Body of pancreas (tissue), 4 donors: Measurements from ENCODE around the gene HACL1. TPM values are rescaled to one million over a fixed set of nuclear protein-coding genes. Genes with fewer than 3 reads are reported as not detected.
A peak's percentile ranks its signal among the peaks of the same experiment; 100 is the strongest.
"Not testable (repeated sequence)": the region's sequence is repeated elsewhere in the genome, so short reads cannot be mapped to it uniquely, and the experiment has no call there.

Experiments used
- ATAC-seq: fragments of 150-250 bp; one replicate; pipeline ENCODE4 v1.9.1; 2016
- DNase-seq, 4 donors: peaks; one replicate each; pipeline ENCODE4 v3.0.0-alpha.2; 2019
- H3K27ac ChIP-seq, 4 donors: fragments of 200-600 bp; sonication (generic); 1 replicate in 3 of 4; 2 replicates in 1 of 4; pipeline versions ENCODE4 v1.5.1 to v1.6.1; 2016 to 2019; ENCODE audit warnings: mild to moderate bottlenecking in 1 of 4, mixed read lengths in 1 of 4, moderate library complexity in 1 of 4
- H3K27me3 ChIP-seq, 2 donors: fragments of 200-600 bp; sonication (generic); one replicate each; pipeline ENCODE4 v1.6.0; 2016; ENCODE audit warnings: mild to moderate bottlenecking in 1 of 2
- H3K36me3 ChIP-seq, 2 donors: fragments of 200-600 bp; sonication (generic); replicated peaks in 1 of 2; 2 replicates each; pipeline ENCODE4 v1.5.1; 2016; ENCODE audit warnings: low read depth in 2 of 2; ENCODE audit not compliant: insufficient read depth in 1 of 2
- H3K4me1 ChIP-seq: fragments of 200-600 bp; sonication (generic); one replicate; pipeline ENCODE4 v1.6.0; 2016
- H3K4me3 ChIP-seq, 2 donors: fragments of 200-600 bp; sonication (generic); 1 replicate in 1 of 2; 2 replicates in 1 of 2; pipeline ENCODE4 v1.5.1; 2016 to 2019
- H3K9me3 ChIP-seq, 3 donors: fragments of 200-600 bp; sonication (generic); 1 replicate in 2 of 3; 2 replicates in 1 of 3; pipeline ENCODE4 v1.5.1; 2016
- POLR2A ChIP-seq, 3 donors: fragments of 450-650 bp; IDR thresholded peaks; one replicate each; pipeline ENCODE4 v1.6.1; 2016; ENCODE audit warnings: antibody characterized with exemption in 3 of 3, mild to moderate bottlenecking in 2 of 3
- WGBS, 2 donors: methylation state at CpG; one replicate each; pipeline ENCODE4 v1.1.5; 2017; 5-methylcytosine and 5-hydroxymethylcytosine counted together
- intact Hi-C: fragments of 100-400 bp; cut with DNase I; formaldehyde crosslinking; loops from one replicate; pipeline ENCODE4 v1.15.1; 2023
- total RNA-seq, 2 donors: library from RNA; depleted of rRNA; stranded (reverse); fragments of >200 nt; gene quantifications; one replicate each; pipeline ENCODE4 v1.1.0, GENCODE V29; 2016
- TF ChIP-seq, protein P1 (sequence below), 7 experiments: fragments of 450-650 bp in 4 of 7; fragments of 200-600 bp in 3 of 7; sonication (generic) in 3 of 7; IDR thresholded peaks; one replicate each; pipeline ENCODE4 v1.5.1; 2016 to 2019; ENCODE audit warnings: antibody characterized with exemption in 7 of 7

The HACL1 gene
- total RNA-seq, 2 donors from 2014 or later: 12.5 to 19.5 TPM

DNA sequence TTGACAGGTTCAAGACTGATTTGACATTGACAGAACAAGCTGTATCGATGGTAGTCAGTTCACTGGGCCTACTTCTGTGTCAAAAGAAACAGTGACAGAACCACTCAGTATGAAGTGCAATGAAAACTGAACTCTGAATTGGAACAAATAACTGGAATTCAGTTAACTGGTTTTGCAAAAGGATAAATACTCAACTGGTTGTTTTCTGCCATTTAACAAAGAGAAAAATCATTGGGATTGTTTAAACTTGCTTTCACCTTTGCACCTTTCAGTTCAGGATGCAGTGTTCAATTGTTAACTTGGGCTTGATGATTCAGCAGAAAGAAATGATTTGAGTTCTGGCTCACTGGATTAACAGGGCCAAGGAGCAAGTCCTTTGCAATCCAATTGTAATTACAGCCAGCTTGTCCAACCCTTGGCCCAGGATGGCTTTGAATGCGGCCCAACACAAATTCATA lies 5.1 kb upstream of the HACL1 start:
- Histone ChIP-seq H3K27ac (peak overlapping the region; percentile 57 to 82 (median 70)), H3K4me3 (no peak overlapping the region), H3K9me3 (no peaks in the 10 kb centered on the region), H3K36me3 (no peaks in the 10 kb centered on the region), H3K4me1 (peaks cover 78% of the 10 kb centered on the region), H3K27me3 (no peaks in the 10 kb centered on the region)
- peak; percentile 31 to 49 (median 34) for DNase-seq
- TF ChIP-seq, protein P1, sequence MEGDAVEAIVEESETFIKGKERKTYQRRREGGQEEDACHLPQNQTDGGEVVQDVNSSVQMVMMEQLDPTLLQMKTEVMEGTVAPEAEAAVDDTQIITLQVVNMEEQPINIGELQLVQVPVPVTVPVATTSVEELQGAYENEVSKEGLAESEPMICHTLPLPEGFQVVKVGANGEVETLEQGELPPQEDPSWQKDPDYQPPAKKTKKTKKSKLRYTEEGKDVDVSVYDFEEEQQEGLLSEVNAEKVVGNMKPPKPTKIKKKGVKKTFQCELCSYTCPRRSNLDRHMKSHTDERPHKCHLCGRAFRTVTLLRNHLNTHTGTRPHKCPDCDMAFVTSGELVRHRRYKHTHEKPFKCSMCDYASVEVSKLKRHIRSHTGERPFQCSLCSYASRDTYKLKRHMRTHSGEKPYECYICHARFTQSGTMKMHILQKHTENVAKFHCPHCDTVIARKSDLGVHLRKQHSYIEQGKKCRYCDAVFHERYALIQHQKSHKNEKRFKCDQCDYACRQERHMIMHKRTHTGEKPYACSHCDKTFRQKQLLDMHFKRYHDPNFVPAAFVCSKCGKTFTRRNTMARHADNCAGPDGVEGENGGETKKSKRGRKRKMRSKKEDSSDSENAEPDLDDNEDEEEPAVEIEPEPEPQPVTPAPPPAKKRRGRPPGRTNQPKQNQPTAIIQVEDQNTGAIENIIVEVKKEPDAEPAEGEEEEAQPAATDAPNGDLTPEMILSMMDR (IDR thresholded peaks at IDR 0.05): no peak
- no peak for TF ChIP-seq POLR2A (IDR thresholded peaks at IDR 0.05)
- intact Hi-C loops: no loop called here
- 12 to 39% methylated on average over 2 of the region's 2 CpGs for WGBS, 2 donors
- ATAC-seq: peak; percentile 35

- DNase-seq, H3K4me3 ChIP-seq, H3K9me3 ChIP-seq, intact Hi-C loops, H3K27me3 ChIP-seq, H3K36me3 ChIP-seq, ATAC-seq: not testable (repeated sequence)
- WGBS, 2 donors: 88 to 94% methylated on average over 1 of the region's 1 CpG
- peak overlapping the region in 2 of 4 donors; percentile 41 to 82 for H3K27ac ChIP-seq
- peaks cover 73% of the 10 kb centered on the region for H3K4me1 ChIP-seq
Measured at GRCh38 chr3:15604584-15604983, 3.2 kb upstream of the HACL1 start.

- H3K4me1 ChIP-seq: peaks cover 63% of the 10 kb centered on the region
- H3K27ac ChIP-seq: peak overlapping the region in 3 of 4 donors; percentile 69 to 93 (median 84)
- H3K27me3 ChIP-seq, intact Hi-C loops, H3K4me3 ChIP-seq, H3K36me3 ChIP-seq, ATAC-seq, H3K9me3 ChIP-seq, DNase-seq: not testable (repeated sequence)
- WGBS, 2 donors: 100% methylated on average over 3 of the region's 3 CpGs
Measured at GRCh38 chr3:15602816-15603215, 1.4 kb upstream of the HACL1 start.

GRCh38 chr3:15602146-15602536 lies 772 bp upstream of the HACL1 start:
- peaks cover 58% of the 10 kb centered on the region for H3K4me1 ChIP-seq
- ATAC-seq (peak; percentile 4), DNase-seq (no peak)
- H3K27me3 ChIP-seq: no peaks in the 10 kb centered on the region
- H3K9me3 ChIP-seq: no peaks in the 10 kb centered on the region
- H3K4me3 ChIP-seq: peak overlapping the region in 1 of 2 donors; percentile 91
- WGBS, 2 donors: 1% methylated on average over 9 of the region's 9 CpGs
- TF ChIP-seq POLR2A (IDR thresholded peaks at IDR 0.05): no peak
- TF ChIP-seq, protein P1 (IDR thresholded peaks at IDR 0.05): no peak
- no peaks in the 10 kb centered on the region for H3K36me3 ChIP-seq
- intact Hi-C loops: no loop called here
- peak overlapping the region; percentile 69 to 93 (median 81) for H3K27ac ChIP-seq

DNA sequence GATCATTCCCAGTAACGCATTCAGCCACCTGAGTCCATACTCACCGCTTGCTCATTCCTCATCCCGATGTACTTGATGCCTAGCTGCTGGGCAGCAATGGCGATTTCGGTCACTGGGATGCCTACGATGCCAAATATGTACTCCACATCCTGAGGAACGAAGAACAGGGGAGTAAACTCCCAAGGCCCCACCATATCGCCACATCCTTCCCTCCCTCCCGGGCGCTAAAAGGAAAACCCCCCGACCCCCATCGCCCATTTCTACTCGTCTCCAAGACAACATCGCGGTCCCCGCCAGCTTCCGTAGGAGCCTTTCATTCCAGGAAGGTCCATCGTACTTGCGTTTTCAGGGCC lies 347 bp downstream of the HACL1 start:
- H3K4me1 ChIP-seq: peaks cover 47% of the 10 kb centered on the region
- peak overlapping the region; percentile 85 to 91 for H3K4me3 ChIP-seq
- 0% methylated on average over 17 to 19 of the region's 19 CpGs for WGBS, 2 donors
- H3K27me3 ChIP-seq: no peaks in the 10 kb centered on the region
- no peaks in the 10 kb centered on the region for H3K9me3 ChIP-seq
- no peak for DNase-seq
- H3K36me3 ChIP-seq: no peaks in the 10 kb centered on the region
- intact Hi-C loops: no loop called here
- TF ChIP-seq, protein P1 (IDR thresholded peaks at IDR 0.05): no peak
- TF ChIP-seq POLR2A (IDR thresholded peaks at IDR 0.05): no peak
- peak overlapping the region; percentile 62 to 93 (median 76) for H3K27ac ChIP-seq
- ATAC-seq: peak; percentile 4

- intact Hi-C loops: no loop called here
- H3K9me3 ChIP-seq: no peaks in the 10 kb centered on the region
- ATAC-seq (no peak), DNase-seq (no peak)
- H3K27me3 ChIP-seq: no peaks in the 10 kb centered on the region
- no peaks in the 10 kb centered on the region for H3K36me3 ChIP-seq
- H3K4me3 ChIP-seq: no peak overlapping the region
- no peak for TF ChIP-seq POLR2A (IDR thresholded peaks at IDR 0.05)
- TF ChIP-seq, protein P1 (IDR thresholded peaks at IDR 0.05): no peak
- H3K27ac ChIP-seq: no peak overlapping the region
- peaks cover 20% of the 10 kb centered on the region for H3K4me1 ChIP-seq
- 78 to 86% methylated on average over 2 of the region's 2 CpGs for WGBS, 2 donors
Measured at GRCh38 chr3:15595955-15596354, 5.4 kb downstream of the HACL1 start.
